ENCODE results near the gene RPS15A. TPM values are rescaled to one million over a fixed set of nuclear protein-coding genes. Genes with fewer than 3 reads are reported as not detected.
"Not testable (repeated sequence)": the region's sequence is repeated elsewhere in the genome, so short reads cannot be mapped to it uniquely, and the experiment has no call there.

RPS15A gene
- total RNA-seq, 6 experiments from 2014 or later, result 413 to 736 (median 445) TPM

DNA sequence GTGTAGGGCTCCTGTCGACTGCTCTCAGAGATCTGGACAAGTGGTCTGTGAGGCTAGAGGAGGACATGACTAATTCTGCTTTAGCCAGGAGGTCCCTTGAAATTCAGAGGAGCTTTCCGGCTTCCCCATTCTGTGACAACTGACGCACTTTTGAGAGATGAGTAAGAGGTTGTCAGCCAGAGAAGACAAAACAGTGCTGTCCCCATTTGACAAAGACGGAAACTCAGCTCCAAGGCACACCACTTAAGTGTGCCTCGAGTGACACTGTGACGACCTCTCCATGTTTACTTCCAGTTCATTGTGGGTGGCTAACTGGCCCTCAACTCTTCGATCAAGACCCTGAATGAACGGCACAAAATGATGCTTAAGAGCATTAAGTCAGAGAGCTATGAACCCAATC, 47.3 kb downstream of the RPS15A start:
- ATAC-seq; H3K27me3 ChIP-seq; H3K36me3 ChIP-seq; H3K9me3 ChIP-seq; DNase-seq; H3K4me1 ChIP-seq; H3K4me3 ChIP-seq; H3K27ac ChIP-seq; intact Hi-C loops (cut with DNase I): not testable (repeated sequence)
- WGBS (ENCODE audit: insufficient coverage, low coverage, low lambda C conversion rate, missing lambda C conversion rate), result 20% methylated on average over 1 of the region's 8 CpGs

DNA sequence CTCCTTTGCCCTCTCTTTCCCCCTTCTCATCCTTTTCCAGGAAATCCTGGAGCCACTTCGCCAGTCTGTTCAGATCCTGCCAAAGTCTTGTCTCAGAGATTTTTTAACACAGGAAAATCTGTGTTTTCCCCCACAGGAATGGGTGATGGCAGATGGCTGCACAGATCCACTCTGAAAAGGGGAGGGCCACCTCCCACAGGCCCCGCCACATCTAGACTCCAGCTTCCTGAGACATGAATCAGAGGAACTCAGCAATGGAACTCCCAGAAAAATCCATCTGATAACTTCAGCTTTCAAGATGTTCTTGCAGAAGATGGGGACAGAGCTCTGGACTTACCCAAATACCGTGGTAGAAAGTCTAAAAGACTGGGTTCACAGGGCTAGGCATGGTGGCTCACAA, 50.1 kb downstream of the RPS15A start:
- ATAC-seq; intact Hi-C loops (cut with DNase I); H3K36me3 ChIP-seq; H3K27me3 ChIP-seq; DNase-seq; H3K4me3 ChIP-seq; H3K27ac ChIP-seq; H3K9me3 ChIP-seq; H3K4me1 ChIP-seq: not testable (repeated sequence)
- 50% methylated on average over 1 of the region's 3 CpGs for WGBS (ENCODE audit: insufficient coverage, low coverage, low lambda C conversion rate, missing lambda C conversion rate)

DNA sequence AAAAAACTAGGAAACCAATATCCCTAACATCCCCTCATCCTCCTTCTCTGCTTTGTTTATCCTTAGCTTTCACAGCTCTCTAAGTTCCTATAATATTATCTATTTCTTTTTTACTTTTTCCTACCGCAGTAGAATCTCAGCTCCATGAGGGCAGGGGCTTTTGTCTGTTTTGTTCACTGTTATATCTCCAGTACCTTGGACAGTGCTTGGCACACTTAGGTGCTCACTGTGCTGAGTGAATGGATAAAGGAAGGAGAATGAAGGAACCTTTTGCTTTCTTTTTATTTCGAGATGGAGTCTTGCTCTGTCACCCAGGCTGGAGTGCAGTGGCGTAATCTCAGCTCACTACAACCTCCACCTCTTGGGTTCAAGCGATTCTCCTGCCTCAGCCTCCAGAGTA, 51.4 kb downstream of the RPS15A start:
- H3K4me3 ChIP-seq; H3K27me3 ChIP-seq; H3K36me3 ChIP-seq; intact Hi-C loops (cut with DNase I); ATAC-seq; H3K27ac ChIP-seq; H3K9me3 ChIP-seq; DNase-seq; H3K4me1 ChIP-seq: not testable (repeated sequence)
- 94% methylated on average over 4 of the region's 4 CpGs for whole genome bisulfite sequencing (ENCODE audit: insufficient coverage, low coverage, low lambda C conversion rate, missing lambda C conversion rate)

DNA sequence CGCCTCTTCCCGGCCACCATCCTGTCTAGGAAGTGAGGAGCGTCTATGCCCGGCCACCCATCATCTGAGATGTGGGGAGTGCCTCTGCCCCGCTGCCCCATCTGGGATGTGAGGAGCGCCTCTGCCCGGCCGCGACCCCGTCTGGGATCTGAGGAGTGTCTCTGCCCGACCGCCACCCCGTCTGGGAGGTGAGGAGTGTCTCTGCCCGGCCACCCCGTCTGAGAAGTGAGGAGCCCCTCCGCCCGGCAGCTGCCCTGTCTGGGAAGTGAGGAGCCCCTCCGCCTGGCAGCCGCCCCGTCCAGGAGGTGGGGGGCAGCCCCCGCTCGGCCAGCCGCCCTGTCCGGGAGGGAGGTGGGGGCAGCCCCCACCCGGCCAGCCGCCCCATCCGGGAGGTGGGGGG, 55.9 kb downstream of the RPS15A start:
- H3K4me3 ChIP-seq; H3K4me1 ChIP-seq; H3K36me3 ChIP-seq; intact Hi-C loops (cut with DNase I); H3K27me3 ChIP-seq; H3K27ac ChIP-seq; H3K9me3 ChIP-seq; ATAC-seq: not testable (repeated sequence)
- no CpG with 5 or more reads among the region's 27 CpGs for WGBS (ENCODE audit: insufficient coverage, low coverage, low lambda C conversion rate, missing lambda C conversion rate)
- DNase-seq, result peak in 1 of 3 donors; percentile 39

Other genes with a start within 250 kb of the RPS15A start
- gene NOMO2, start 228.2 kb downstream of the RPS15A start, total RNA-seq, result 10 to 100 TPM; 53.6 to 88.5 (median 71.4) TPM
- gene ARL6IP1, start 11.2 kb upstream of the RPS15A start, total RNA-seq, result 100 to 1,000 TPM; 103 to 160 (median 109) TPM
- gene SMG1, start 136.1 kb upstream of the RPS15A start, total RNA-seq, result 10 to 100 TPM; 29.6 to 45.9 (median 33.8) TPM
- gene TMC7, start 193.6 kb upstream of the RPS15A start, total RNA-seq, result under 1 TPM; 0.16 to 0.37 (median 0.27) TPM

Data from right lobe of liver (tissue), 6 donors.